GM15510 (cell line): ENCODE measurements around the gene LRRC10B.

ENCODE experiments used
- POLR2A ChIP-seq: IDR thresholded peaks from 3 replicates; pipeline ENCODE4 v1.6.1; 2011; ENCODE audit warnings: borderline replicate concordance; ENCODE audit not compliant: insufficient read length; ENCODE audit errors: extremely low read depth

Gene LRRC10B

GRCh38 chr11:61482513-61482912 is 26.0 kb upstream of the LRRC10B start:
- TF ChIP-seq POLR2A = no peak

- no peak for TF ChIP-seq POLR2A
These were observed 24.0 kb upstream of the LRRC10B start for GRCh38 chr11:61484541-61484940.

- TF ChIP-seq POLR2A = no peak
These were observed 23.5 kb upstream of the LRRC10B start for GRCh38 chr11:61485080-61485479.

GRCh38 chr11:61486011-61486620 is 22.4 kb upstream of the LRRC10B start:
- no peak for TF ChIP-seq POLR2A

- TF ChIP-seq POLR2A = no peak
These were observed 21.8 kb upstream of the LRRC10B start for GRCh38 chr11:61486779-61487178.

GRCh38 chr11:61487342-61488025 is 21.1 kb upstream of the LRRC10B start:
- no peak for TF ChIP-seq POLR2A

- no peak for TF ChIP-seq POLR2A
These were observed 19.8 kb upstream of the LRRC10B start for GRCh38 chr11:61488651-61489291.

GRCh38 chr11:61489833-61490721 is 18.5 kb upstream of the LRRC10B start:
- TF ChIP-seq POLR2A = no peak

GRCh38 chr11:61491736-61492395 is 16.7 kb upstream of the LRRC10B start:
- no peak for TF ChIP-seq POLR2A

- TF ChIP-seq POLR2A = no peak
These were observed 14.1 kb upstream of the LRRC10B start for GRCh38 chr11:61494381-61494961.

- no peak for TF ChIP-seq POLR2A
These were observed 12.5 kb upstream of the LRRC10B start for GRCh38 chr11:61495801-61496601.

GRCh38 chr11:61496602-61497400 is 11.7 kb upstream of the LRRC10B start:
- no peak for TF ChIP-seq POLR2A
